SK-N-SH treated with all-trans-retinoic acid at 6 μM for 48 hours (cell line): ENCODE results near the gene BMP3.

ENCODE experiments used
- ATAC-seq: fragments of 200-7000 bp; cut with Tn5 transposase; 3 replicates; pipeline ENCODE4 v1.9.1; 2020; ENCODE audit warnings: mild to moderate bottlenecking, moderate library complexity
- ARNTL ChIP-seq: fragments of 450-650 bp; formaldehyde crosslinking; IDR thresholded peaks from 2 replicates; pipeline ENCODE4 v1.5.0; 2020; ENCODE audit warnings: low read depth, mild to moderate bottlenecking, moderate library complexity, borderline replicate concordance
- BACH2 ChIP-seq: fragments of 250-450 bp; sonication (Bioruptor Pico); IDR thresholded peaks from 2 replicates; pipeline ENCODE4 v1.9.0; 2021; ENCODE audit warnings: mild to moderate bottlenecking, borderline replicate concordance
- CSDC2 ChIP-seq: fragments of 250-450 bp; sonication (Bioruptor Pico); IDR thresholded peaks from 2 replicates; pipeline ENCODE4 v1.5.0; 2020; ENCODE audit warnings: mild to moderate bottlenecking, moderate library complexity
- ESRRG ChIP-seq: fragments of 250-450 bp; sonication (Bioruptor Pico); IDR thresholded peaks from 2 replicates; pipeline ENCODE4 v1.6.1; 2021; ENCODE audit warnings: mild to moderate bottlenecking
- GLIS3 ChIP-seq: fragments of 250-450 bp; sonication (Bioruptor Pico); IDR thresholded peaks from 2 replicates; pipeline ENCODE4 v1.5.0; 2020; ENCODE audit warnings: mild to moderate bottlenecking, moderate library complexity
- ISL1 ChIP-seq: fragments of 250-450 bp; sonication (Bioruptor Pico); IDR thresholded peaks from 2 replicates; pipeline ENCODE4 v2.1.2; 2022; ENCODE audit warnings: mild to moderate bottlenecking, moderate library complexity
- OSR1 ChIP-seq: fragments of 250-450 bp; sonication (Bioruptor Pico); IDR thresholded peaks from 2 replicates; pipeline ENCODE4 v1.8.0; 2022; ENCODE audit warnings: moderate library complexity, mild to moderate bottlenecking, inconsistent platforms
- RARB ChIP-seq: fragments of 250-450 bp; sonication (Bioruptor Pico); IDR thresholded peaks from 2 replicates; pipeline ENCODE4 v1.8.0; 2021; ENCODE audit warnings: mild to moderate bottlenecking, moderate library complexity
- SNAI2 ChIP-seq: fragments of 250-450 bp; sonication (Bioruptor Pico); IDR thresholded peaks from 2 replicates; pipeline ENCODE4 v1.5.0; 2020; ENCODE audit warnings: mild to moderate bottlenecking, moderate library complexity
- TOX ChIP-seq: fragments of 250-450 bp; sonication (Bioruptor Pico); IDR thresholded peaks from 2 replicates; pipeline ENCODE4 v1.8.0; 2021; ENCODE audit warnings: mild to moderate bottlenecking, moderate library complexity, borderline replicate concordance
- ZC3H10 ChIP-seq: fragments of 250-450 bp; sonication (Bioruptor Pico); IDR thresholded peaks from 2 replicates; pipeline ENCODE4 v1.5.1; 2021; ENCODE audit warnings: mild to moderate bottlenecking, moderate library complexity
- ZFP3 ChIP-seq: fragments of 250-450 bp; sonication (Bioruptor Pico); IDR thresholded peaks from 2 replicates; pipeline ENCODE4 v1.5.0; 2020; ENCODE audit warnings: mild to moderate bottlenecking, moderate library complexity
- ZFP30 ChIP-seq: fragments of 450-650 bp; formaldehyde crosslinking; IDR thresholded peaks from 2 replicates; pipeline ENCODE4 v1.5.0; 2022; ENCODE audit warnings: mild to moderate bottlenecking, moderate library complexity
- ZNF565 ChIP-seq: fragments of 450-650 bp; formaldehyde crosslinking; conservative IDR thresholded peaks from 2 replicates; pipeline ENCODE4 v1.5.0; 2020; ENCODE audit warnings: low read depth, mild to moderate bottlenecking, moderate library complexity
- ZNF70 ChIP-seq: fragments of 450-650 bp; formaldehyde crosslinking; IDR thresholded peaks from 2 replicates; pipeline ENCODE4 v1.5.0; 2020; ENCODE audit warnings: mild to moderate bottlenecking, moderate library complexity
- ZNF8 ChIP-seq: fragments of 450-650 bp; formaldehyde crosslinking; IDR thresholded peaks from 2 replicates; pipeline ENCODE4 v1.5.0; 2020; ENCODE audit warnings: mild to moderate bottlenecking, moderate library complexity
- TF ChIP-seq, protein P1 (sequence below): fragments of 250-450 bp; sonication (Bioruptor Pico); IDR thresholded peaks from 2 replicates; pipeline ENCODE4 v1.5.1; 2021; ENCODE audit warnings: mild to moderate bottlenecking, moderate library complexity
- TF ChIP-seq, protein P2 (sequence below): fragments of 250-450 bp; sonication (Bioruptor Pico); IDR thresholded peaks from 2 replicates; pipeline ENCODE4 v1.8.0; 2021; ENCODE audit warnings: low read depth, mild to moderate bottlenecking, moderate library complexity, borderline replicate concordance
- TF ChIP-seq, protein P3 (sequence below): fragments of 250-450 bp; sonication (Bioruptor Pico); IDR thresholded peaks from 2 replicates; pipeline ENCODE4 v1.8.0; 2020; ENCODE audit warnings: mild to moderate bottlenecking, moderate library complexity, borderline replicate concordance
- TF ChIP-seq, protein P4 (sequence below): fragments of 250-450 bp; sonication (Bioruptor Pico); IDR thresholded peaks from 2 replicates; pipeline ENCODE4 v1.5.0; 2020; ENCODE audit warnings: mild to moderate bottlenecking, moderate library complexity

Gene BMP3

DNA sequence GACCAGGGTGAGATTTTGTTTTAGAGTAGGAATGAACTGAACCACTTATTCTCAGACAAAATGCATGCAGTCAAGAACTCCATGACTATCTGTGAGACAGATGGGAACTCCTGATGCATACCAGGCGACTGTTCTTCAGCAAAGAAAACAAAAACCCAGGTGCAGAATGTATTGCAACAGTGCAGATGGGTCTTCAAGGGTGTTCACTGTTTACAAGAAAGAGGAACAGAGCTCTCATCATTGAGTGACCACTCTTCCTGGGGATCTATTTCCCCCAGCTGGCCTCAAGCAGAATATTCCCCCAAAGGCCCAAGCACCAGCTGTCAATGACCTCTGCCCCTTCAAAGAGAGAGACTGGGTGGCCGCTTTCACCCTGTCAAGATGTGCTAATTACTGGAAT lies 39.7 kb upstream of the BMP3 start:
- TF ChIP-seq ZNF565 (CRISPR knock-in tag) (no peak), ZFP30 (CRISPR knock-in tag) (no peak), ISL1 (no peak), BACH2 (CRISPR knock-in tag) (no peak), ARNTL (CRISPR knock-in tag) (no peak), GLIS3 (CRISPR knock-in tag) (no peak), RARB (CRISPR knock-in tag) (no peak), ZNF70 (CRISPR knock-in tag) (no peak), ZNF8 (CRISPR knock-in tag) (no peak), ZC3H10 (CRISPR knock-in tag) (no peak), OSR1 (no peak)
- TF ChIP-seq, protein P1, sequence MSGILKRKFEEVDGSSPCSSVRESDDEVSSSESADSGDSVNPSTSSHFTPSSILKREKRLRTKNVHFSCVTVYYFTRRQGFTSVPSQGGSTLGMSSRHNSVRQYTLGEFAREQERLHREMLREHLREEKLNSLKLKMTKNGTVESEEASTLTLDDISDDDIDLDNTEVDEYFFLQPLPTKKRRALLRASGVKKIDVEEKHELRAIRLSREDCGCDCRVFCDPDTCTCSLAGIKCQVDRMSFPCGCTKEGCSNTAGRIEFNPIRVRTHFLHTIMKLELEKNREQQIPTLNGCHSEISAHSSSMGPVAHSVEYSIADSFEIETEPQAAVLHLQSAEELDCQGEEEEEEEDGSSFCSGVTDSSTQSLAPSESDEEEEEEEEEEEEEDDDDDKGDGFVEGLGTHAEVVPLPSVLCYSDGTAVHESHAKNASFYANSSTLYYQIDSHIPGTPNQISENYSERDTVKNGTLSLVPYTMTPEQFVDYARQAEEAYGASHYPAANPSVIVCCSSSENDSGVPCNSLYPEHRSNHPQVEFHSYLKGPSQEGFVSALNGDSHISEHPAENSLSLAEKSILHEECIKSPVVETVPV (CRISPR knock-in tag), result no peak
- TF ChIP-seq, protein P2, sequence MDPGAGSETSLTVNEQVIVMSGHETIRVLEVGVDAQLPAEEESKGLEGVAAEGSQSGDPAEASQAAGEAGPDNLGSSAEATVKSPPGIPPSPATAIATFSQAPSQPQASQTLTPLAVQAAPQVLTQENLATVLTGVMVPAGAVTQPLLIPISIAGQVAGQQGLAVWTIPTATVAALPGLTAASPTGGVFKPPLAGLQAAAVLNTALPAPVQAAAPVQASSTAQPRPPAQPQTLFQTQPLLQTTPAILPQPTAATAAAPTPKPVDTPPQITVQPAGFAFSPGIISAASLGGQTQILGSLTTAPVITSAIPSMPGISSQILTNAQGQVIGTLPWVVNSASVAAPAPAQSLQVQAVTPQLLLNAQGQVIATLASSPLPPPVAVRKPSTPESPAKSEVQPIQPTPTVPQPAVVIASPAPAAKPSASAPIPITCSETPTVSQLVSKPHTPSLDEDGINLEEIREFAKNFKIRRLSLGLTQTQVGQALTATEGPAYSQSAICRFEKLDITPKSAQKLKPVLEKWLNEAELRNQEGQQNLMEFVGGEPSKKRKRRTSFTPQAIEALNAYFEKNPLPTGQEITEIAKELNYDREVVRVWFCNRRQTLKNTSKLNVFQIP (CRISPR knock-in tag), result no peak

DNA sequence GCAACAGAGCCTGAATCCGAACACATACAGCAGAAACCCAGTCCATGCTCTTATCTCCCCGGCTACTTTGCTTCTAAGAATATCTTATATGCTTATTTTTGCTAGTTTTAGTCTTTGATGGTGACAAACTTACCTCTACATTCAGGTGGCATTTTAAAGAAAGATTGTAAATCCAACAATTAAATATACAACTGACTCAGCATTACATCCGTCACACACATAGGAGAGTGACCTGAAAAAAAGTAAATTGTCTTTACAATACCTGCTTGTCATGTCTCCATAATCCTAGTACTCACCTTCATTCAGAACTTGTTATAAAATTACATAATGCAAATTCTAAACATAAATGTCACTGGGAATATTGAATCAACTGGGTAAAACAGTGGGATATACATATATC lies 30.6 kb upstream of the BMP3 start:
- TF ChIP-seq, protein P3, sequence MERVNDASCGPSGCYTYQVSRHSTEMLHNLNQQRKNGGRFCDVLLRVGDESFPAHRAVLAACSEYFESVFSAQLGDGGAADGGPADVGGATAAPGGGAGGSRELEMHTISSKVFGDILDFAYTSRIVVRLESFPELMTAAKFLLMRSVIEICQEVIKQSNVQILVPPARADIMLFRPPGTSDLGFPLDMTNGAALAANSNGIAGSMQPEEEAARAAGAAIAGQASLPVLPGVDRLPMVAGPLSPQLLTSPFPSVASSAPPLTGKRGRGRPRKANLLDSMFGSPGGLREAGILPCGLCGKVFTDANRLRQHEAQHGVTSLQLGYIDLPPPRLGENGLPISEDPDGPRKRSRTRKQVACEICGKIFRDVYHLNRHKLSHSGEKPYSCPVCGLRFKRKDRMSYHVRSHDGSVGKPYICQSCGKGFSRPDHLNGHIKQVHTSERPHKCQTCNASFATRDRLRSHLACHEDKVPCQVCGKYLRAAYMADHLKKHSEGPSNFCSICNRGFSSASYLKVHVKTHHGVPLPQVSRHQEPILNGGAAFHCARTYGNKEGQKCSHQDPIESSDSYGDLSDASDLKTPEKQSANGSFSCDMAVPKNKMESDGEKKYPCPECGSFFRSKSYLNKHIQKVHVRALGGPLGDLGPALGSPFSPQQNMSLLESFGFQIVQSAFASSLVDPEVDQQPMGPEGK (CRISPR knock-in tag), result no peak
- TF ChIP-seq ZFP3 (CRISPR knock-in tag) (no peak), ESRRG (CRISPR knock-in tag) (no peak), CSDC2 (CRISPR knock-in tag) (no peak), GLIS3 (CRISPR knock-in tag) (no peak), BACH2 (CRISPR knock-in tag) (no peak), ARNTL (CRISPR knock-in tag) (no peak), ZNF70 (CRISPR knock-in tag) (no peak), ZNF565 (CRISPR knock-in tag) (no peak), ISL1 (no peak), SNAI2 (CRISPR knock-in tag) (no peak), TOX (CRISPR knock-in tag) (no peak), ZC3H10 (CRISPR knock-in tag) (no peak), OSR1 (no peak), ZFP30 (CRISPR knock-in tag) (no peak), RARB (CRISPR knock-in tag) (no peak)
- TF ChIP-seq, protein P2 (CRISPR knock-in tag), result no peak
- TF ChIP-seq, protein P4, sequence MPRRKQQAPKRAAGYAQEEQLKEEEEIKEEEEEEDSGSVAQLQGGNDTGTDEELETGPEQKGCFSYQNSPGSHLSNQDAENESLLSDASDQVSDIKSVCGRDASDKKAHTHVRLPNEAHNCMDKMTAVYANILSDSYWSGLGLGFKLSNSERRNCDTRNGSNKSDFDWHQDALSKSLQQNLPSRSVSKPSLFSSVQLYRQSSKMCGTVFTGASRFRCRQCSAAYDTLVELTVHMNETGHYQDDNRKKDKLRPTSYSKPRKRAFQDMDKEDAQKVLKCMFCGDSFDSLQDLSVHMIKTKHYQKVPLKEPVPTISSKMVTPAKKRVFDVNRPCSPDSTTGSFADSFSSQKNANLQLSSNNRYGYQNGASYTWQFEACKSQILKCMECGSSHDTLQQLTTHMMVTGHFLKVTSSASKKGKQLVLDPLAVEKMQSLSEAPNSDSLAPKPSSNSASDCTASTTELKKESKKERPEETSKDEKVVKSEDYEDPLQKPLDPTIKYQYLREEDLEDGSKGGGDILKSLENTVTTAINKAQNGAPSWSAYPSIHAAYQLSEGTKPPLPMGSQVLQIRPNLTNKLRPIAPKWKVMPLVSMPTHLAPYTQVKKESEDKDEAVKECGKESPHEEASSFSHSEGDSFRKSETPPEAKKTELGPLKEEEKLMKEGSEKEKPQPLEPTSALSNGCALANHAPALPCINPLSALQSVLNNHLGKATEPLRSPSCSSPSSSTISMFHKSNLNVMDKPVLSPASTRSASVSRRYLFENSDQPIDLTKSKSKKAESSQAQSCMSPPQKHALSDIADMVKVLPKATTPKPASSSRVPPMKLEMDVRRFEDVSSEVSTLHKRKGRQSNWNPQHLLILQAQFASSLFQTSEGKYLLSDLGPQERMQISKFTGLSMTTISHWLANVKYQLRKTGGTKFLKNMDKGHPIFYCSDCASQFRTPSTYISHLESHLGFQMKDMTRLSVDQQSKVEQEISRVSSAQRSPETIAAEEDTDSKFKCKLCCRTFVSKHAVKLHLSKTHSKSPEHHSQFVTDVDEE (CRISPR knock-in tag), result no peak
- TF ChIP-seq, protein P1 (CRISPR knock-in tag), result no peak
- ATAC-seq, result no peak

More for the DNA sequence above, 39.7 kb upstream of the BMP3 start:
- ATAC-seq, result no peak
